HG03108 (cell line): ENCODE data around the gene MROH9.
"Not testable (repeated sequence)": the region's sequence is repeated elsewhere in the genome, so short reads cannot be mapped to it uniquely, and the experiment has no call there.

ENCODE experiments used
- ATAC-seq: cut with Tn5 transposase; IDR thresholded peaks from one replicate; pipeline ENCODE4 v1.9.1; 2021; ENCODE audit warnings: moderate library complexity; ENCODE audit not compliant: unreplicated experiment

Gene MROH9, protein sequence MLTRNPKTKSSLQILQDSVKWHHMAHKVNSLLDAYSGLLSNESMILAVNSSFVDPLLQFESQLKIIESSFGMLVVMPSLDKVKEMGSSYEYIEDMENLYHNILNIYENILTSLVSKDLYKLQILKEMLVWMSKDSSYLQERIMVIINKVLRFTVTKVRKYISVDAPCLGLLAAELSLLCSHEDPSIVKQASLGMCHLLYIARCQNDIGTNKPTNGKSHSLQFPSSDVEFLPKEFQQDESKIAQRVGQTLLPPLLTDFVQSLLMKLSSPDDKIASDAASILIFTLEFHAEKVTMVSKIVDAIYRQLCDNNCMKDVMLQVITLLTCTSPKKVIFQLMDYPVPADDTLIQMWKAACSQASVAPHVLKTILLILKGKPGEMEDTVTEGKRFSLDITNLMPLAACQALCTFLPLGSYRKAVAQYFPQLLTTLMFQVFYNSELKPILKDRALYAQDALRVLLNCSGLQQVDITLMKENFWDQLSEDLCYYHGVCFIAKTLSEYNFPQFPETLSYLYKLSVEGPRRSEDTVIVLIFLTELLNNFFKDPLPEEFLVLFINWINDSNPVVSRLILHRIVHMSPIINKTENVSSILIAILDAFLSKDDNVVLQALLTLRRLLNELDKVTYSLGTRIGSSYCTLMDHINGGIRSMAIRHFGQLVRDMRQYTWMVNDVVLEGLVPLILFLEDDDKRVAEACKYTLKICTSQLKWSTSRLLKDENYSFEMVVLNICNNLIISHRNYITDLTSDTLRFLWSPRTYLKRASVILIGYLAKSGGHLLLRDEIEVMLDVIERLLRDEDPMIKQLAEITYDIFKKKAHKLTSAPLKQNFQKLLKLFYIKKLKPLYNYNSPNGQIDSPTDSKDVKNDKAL

DNA sequence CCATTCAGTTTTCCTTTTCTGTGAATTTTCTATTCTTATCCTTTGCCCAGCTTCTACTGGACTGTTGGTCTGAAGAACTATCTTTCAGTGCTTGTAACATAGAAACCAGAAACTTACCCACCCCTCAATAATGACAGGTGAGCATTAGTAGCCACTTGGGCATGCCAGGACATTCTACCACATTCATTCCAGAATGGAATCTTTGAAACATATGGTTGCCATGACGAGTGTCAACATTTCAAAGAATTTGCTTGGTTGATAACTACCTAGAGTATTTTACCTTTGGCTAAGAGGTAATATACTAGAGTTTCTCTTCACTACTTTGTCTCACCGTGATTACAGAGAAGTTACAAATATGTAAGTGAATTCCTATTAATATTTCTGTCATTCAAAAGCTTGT lies at the start of gene MROH9:
MROH9 (plus strand) TSS at position 304 of the 400 bp plus-strand sequence. CDS start 10,023 bp downstream, outside the sequence.
- ATAC-seq = no peak

DNA sequence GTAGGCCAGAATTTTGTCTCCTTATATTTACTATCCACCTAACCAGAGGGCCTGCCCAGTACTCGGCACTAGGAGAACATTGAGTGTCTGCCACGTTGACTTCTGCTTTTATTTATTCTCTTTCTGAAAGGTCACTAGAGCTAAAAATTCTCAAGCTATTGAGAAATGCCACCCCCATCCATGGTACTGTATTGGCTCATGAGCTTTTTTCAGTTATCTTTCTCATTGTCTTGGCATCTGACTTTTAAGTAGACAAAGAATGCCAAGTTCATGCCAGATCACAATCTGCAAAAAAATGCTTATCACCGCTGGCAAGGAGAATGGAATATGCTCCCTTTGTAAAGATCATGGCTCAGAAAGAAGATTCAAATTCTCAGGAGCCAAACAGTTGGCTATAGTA lies 49.8 kb upstream of the MROH9 start:
- ATAC-seq = no peak

DNA sequence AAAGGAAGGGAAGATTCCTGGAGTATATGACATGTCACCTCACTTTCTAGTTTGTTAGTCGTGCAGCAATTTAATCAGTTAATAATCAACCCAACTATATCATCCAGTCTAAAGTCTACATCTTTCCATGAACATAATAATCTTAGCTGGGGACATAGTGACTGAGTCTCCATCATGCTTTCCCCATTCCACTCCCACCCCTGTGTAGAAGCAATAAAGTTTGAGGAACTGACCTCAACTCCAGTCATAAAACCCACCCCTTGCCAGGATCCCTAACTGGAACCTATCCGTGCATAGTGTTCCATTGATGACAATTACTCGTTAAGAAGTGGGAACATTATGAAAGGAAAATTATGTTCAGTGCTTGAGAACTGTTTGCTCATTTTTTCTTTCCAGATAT lies 48.9 kb upstream of the MROH9 start:
- no peak for ATAC-seq

DNA sequence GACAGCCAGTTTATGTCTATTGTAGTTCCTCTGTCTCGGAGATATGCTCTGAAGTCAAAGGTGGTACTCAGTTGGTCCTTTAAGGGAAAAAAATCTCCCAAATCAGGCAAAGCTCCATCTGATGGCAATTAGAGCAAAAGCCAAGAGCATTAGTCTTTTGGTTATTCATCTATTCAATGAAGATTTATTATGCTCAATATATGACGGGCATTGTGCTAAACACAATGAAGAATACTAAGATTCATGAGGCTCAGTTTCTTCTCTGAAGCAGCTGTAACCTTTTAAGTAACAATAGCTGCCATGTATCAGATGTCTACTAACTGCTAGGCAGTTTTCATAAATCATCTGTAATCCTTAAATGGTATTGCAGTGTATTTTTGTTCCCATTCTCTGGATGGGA lies 47.6 kb upstream of the MROH9 start:
- no peak for ATAC-seq

DNA sequence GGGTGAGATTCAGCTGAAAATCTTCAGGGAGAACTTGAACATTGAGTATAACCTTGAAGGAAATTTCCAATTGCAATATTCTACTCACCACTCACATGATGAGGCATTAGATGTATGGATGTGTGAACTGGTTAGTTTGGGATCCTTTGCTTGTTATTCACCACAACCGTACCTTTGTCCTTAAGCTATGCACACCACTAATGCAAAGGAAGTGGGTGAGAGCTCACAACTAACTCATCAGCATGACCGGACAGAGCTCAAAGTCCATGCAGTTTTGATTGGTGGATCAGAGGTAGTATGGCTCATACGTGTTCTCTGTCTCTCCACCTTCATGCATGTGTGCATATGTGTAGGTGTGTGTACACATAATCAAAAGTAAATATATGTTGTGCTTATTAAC lies 43.5 kb upstream of the MROH9 start:
- no peak for ATAC-seq

DNA sequence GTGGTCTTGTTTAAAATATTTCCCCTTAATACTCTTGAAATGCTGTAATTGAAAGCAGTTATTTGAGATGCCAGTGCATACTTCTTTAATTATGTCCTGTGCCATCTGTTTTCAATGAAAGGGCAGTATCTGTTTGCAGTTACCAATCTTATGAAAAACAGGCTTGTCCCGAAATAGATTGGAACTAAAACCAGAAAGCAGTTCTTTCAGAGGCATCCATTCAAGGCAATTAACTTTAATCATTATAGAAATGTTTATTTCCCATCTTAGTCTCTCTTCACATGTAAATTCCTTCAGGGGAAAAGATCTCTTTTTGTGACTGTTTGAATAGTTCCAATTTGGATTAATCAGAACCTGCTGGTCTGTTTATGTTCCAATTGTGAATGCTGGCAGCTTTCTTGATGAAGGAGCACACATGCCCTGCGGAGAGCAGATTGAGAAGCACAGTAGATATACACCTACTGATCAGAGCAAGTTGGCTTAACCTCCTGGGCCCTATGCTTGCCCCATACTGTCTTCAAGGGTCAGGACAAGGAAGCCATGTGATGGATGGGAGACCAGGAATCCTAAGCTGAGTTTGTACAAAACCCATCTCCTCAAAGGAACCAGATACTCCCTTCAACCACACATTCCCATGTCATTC lies 41.6 kb upstream of the MROH9 start:
- ATAC-seq = no peak

DNA sequence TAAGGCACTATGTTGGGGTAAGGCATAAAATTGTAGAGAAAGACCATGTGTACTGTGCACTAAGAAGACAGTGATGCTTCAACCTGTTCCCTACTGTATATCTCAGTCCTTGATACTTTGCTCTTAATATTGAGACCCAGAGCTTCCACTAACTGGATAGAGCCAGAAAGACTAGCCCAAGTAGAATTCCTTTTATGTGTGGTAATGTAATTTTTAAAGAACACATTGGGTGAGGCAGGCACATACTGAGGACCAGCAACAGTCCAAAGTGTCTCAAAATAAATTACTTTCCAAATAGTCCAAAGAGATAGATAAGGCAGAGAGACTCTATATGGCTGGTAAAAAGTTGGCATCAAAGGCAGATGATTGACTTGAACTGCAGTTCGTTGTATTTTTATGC lies 31.4 kb upstream of the MROH9 start:
- no peak for ATAC-seq

DNA sequence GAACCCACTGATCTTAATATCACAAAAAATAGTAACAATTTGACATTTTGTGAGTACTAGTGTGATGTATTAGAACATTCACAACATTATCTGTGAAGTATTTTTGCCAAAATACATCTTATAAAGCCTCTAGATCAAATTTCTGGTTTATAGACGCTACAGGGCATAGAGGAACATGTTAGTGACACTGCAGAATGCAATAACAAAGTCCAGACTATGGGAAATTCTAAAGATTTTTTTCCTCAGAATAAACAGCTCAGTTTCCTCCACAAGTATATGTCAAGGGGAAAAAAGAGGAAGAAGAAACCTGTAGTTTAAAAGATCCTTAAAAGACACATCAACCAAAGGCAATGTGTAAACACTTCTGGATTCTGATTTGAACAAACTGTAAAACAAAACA lies 26.4 kb upstream of the MROH9 start:
- no peak for ATAC-seq

DNA sequence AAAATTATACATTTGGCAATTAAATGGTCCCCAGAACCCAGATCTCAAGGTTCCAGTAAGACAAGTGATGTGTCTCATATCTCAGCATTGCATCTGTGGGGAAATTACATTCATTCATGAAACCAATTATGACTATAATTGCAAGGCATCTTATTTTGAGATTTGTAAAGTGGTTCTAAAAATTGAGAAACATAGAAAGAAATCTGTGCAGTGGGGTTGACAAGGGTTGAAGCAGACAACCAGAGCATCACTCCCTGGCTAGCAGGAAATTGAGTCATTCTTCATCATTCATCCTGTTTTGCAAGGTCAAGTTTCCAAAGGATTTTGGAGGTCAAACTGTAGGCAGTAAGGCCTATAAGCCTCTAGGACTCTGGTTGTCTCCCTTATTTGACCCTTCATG lies 25.1 kb upstream of the MROH9 start:
- no peak for ATAC-seq

DNA sequence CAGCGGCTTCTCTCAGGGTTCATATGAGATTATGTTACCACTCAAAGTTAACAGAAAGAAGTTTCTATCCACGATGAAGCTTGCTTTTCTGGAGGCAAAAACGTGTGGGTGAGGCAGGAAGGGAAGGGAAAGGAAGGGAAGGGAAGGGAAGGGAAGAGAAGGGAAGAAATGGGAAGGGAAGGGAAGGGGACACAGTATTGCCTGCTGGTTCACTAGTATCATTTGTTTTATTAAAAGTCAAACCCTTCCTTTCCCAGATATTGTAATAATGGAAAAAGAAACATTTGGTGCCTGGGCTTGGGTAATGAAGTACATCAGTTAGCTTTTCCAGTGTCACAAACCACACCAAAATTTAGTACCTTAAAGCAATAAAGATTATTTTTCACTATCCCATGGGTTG lies 18.0 kb upstream of the MROH9 start:
- ATAC-seq = no peak

DNA sequence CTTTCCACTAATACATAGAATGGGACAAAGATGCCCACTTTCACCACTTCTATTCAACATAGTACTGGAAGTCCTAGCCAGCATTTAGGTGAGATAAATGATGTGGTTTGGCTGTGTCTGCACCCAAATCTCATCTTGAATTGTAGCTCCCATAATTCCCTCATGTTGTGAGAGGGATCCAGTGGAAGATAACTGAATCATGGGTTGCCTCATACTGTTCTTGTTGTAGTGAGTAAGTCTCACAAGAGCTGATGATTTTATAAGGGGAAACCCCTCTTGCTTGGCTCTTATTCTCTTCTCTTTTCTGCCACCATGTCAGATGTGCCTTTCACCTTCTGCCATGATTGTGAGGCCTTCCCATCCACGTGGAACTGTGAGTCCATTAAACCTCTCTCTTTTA lies 10.7 kb upstream of the MROH9 start:
- ATAC-seq = not testable (repeated sequence)

DNA sequence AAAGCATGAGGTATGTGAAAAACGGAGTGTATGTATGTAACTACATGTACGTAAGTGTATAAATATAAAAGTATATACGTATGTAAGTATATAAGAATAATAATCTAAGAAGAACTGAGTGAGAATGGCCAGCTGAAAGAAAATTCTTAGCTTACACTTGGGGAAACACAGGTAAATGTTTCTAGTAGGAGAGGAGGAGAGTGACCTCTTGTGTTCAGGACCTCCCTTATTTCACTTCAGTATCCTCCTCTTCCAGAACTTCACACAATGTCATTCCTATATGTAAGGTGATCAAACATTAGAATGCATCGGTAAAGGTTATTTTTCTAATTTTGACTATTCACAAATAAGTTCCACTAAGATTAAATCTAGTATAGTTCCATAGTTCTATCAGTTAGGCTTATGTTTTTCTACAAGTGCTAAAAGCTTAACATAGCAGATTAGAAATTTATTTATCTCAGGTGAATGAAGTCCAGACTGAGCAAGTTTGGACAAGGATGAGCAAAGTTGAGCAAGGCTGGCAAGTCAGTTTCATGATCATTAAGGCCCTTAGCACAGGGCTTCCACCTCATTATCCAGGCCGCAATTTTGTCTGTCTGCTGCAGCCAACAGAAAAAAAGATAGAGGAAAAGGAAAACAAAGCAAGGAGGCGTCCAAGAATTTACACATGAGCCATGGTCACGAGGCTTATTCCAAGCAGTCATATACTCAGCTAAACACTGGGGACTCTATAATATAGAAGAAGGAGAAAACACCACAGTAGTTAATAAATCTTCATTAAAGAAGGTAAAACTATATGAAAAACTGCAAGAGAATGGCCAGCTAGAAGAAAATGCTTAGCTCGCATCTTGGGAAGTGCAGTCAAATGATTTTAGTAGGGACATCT lies 7.1 kb upstream of the MROH9 start:
- ATAC-seq = no peak

DNA sequence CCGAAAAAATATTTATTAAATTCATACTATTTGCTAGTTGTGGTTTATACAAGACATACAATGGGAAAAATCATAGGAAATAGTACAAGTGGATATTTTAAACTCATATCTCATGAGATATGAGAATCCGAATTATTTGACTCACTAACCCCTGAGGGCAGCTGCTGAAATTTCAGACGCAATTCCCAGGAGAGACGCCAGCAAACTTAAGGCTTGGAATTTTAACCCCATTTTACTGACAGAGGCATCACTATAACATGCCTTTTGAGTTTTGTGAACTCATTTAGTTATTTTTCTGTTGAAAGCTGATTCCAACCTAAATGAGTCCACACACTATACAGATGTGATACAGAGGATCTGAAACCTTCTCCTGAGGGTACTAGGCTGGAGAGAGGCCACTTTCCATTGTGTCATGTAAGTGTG lies 5.9 kb upstream of the MROH9 start:
- ATAC-seq = no peak

DNA sequence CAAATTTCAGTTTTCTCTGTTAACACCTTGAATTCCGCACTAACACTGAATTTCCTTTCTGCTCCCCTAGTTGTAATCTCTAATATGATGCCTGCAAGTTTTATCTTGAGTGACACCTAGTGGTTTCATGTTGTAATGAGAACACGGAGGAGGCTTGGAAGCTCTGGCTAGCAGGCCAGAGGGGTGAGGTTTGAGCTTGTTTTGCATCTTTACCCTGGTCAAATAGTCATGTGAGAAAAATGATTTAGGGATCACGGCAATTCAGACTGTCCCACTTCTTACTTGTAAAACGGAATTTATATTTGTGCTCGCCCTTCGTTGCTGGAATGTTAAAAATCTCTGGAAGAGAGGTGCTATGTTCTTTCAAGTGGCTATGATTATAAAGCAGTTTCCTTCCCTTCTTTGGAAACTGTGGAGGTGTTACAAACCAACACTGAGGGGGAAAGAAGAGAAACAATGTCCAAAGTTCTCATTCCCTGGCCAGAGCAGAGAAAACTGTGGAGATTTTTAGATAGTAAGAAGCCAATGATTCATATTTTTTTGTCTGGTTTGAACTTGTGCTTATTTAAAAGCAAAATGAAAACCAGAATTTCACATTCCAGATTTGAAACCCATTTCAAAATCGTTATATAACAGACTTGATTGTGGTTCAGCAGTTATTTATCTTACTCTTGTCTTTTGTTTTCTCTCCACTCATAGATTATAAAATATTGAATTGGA lies 5.3 kb upstream of the MROH9 start:
- ATAC-seq = peak; percentile 82

DNA sequence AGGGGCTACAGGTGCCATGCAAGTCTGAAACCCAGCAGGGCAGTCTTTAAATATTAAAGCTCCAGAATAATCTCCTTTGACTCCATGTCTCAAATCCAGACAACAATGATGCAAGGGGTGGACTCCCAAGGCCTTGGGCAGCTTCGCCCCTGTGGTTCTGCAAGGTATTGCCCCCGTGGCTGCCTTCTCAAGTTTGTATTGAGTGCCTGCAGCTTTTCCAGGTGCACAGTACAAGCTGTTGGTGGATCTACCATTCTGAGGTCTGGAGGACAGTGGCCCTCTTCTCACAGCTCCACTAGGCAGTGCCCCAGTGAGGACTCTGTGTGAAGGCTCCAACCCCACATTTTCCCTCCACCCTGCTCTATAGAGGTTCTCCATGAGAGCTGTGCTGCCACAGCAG lies 3.7 kb upstream of the MROH9 start:
- ATAC-seq = no peak

DNA sequence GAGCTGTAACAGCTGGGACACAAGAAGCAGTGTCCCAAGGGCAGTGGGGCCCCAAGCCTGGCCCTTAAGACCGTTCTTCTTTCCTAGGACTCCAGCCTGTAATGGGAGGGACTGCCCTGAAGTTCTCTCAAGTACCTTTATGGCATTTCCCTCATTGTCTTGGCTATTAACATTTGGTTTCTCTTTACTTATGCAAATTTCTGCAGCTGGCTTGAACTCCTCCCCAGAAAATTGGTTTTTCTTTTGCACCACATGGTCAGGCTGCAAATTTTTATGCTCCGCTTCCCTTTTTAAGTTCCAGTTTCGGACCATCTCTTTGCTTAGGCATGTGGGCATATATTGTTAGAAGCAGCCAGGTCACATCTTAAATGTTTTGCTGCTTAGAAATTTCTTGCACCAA lies 3.1 kb upstream of the MROH9 start:
- no peak for ATAC-seq

DNA sequence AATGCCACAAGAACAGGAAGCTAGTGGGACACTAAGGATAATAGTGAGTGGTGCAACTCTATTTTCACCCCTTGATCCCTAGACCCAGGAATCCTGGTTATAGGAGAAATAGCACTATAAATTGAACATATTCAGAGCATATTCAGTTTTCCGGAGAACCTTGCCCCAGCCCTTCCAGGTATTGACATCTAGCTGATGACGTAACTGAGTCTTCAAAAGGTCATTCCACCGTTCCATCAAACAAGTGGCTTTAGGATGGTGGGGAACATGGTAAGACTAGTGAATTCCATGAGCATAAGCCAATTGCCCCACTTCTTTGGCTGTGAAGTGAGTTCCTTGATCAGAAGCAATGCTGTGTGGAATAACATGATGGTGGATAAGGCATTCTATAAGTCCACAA lies 2.9 kb downstream of the MROH9 start:
- ATAC-seq = no peak

DNA sequence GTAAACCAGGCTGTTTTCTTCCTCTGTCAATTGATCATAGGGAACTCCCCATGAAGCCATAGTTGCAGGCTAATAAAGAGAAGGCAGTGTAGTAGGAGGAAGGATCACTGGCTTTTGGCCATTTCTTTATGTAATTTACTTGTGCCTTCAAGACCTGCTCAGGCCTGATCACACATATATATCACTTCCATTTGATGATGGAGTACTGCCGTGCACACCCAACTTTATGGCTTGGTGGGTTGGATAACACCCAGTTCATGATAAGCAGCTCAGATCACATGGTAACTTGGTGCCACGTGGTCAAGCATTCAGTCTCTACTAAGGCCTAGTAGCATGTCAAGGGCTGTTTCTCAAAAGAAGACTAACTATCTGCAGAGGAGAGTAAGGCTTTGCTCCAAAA lies 4.1 kb downstream of the MROH9 start:
- ATAC-seq = no peak

DNA sequence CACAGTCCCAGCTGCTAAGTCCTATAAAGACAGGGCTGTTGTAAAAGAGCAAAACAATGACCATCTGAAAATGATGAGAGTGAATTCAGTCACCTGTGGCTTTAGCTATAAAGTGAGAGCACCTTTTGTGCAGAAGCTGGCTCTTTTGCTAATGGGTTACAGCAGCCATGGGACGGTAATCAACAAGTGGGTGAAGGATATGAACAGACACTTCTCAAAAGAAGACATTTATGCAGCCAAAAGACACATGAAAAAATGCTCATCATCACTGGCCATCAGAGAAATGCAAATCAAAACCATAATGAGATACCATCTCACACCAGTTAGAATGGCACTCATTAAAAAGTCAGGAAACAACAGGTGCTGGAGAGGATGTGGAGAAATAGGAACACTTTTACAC lies 16.4 kb downstream of the MROH9 start:
- not testable (repeated sequence) for ATAC-seq

DNA sequence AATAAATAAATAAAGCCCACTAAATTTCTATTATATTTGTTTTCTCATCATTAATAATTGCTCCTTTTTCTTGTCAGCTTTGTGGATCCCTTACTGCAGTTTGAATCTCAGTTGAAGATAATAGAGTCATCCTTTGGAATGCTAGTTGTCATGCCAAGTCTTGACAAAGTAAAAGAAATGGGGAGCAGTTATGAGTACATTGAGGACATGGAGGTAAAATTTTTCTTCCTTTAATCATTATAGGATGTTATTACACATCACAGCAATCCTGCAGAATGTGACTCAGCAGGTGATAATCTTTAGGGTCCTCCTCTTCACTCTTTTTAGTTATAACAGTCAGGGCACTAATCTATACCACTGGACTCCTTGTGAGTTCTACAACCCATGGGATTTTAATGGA lies 24.1 kb downstream of the MROH9 start:
- no peak for ATAC-seq
